ENCODE data around the gene RALA.

The RALA gene

DNA sequence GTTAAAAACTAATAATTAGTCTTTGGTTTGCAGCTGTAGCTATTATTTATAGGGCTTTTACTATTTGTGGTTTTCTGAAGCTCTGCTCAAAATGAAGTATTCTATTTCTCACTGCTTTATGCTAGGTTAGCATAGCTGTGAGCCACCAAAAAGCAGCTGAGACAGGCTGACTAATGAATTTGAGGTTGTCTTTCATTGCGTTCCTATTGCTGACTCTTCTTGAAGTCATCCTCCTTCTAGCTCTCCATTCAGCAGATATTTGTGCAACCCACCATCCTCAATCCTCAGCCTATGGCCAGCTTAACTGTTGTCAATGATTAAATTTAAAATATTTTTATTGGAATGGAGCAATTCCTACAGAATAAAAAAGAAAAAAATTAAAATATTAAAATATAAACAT lies 2.1 kb upstream of the RALA start:
- TF ChIP-seq, protein P1, sequence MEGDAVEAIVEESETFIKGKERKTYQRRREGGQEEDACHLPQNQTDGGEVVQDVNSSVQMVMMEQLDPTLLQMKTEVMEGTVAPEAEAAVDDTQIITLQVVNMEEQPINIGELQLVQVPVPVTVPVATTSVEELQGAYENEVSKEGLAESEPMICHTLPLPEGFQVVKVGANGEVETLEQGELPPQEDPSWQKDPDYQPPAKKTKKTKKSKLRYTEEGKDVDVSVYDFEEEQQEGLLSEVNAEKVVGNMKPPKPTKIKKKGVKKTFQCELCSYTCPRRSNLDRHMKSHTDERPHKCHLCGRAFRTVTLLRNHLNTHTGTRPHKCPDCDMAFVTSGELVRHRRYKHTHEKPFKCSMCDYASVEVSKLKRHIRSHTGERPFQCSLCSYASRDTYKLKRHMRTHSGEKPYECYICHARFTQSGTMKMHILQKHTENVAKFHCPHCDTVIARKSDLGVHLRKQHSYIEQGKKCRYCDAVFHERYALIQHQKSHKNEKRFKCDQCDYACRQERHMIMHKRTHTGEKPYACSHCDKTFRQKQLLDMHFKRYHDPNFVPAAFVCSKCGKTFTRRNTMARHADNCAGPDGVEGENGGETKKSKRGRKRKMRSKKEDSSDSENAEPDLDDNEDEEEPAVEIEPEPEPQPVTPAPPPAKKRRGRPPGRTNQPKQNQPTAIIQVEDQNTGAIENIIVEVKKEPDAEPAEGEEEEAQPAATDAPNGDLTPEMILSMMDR (conservative IDR thresholded peaks at IDR 0.05; ENCODE audit: low read depth, low read length), result no peak
- H3K4me3 ChIP-seq (ENCODE audit: low read depth, low read length), result no peak overlapping the region
- DNase-seq (ENCODE audit: low read depth), result peak; percentile 84

DNA sequence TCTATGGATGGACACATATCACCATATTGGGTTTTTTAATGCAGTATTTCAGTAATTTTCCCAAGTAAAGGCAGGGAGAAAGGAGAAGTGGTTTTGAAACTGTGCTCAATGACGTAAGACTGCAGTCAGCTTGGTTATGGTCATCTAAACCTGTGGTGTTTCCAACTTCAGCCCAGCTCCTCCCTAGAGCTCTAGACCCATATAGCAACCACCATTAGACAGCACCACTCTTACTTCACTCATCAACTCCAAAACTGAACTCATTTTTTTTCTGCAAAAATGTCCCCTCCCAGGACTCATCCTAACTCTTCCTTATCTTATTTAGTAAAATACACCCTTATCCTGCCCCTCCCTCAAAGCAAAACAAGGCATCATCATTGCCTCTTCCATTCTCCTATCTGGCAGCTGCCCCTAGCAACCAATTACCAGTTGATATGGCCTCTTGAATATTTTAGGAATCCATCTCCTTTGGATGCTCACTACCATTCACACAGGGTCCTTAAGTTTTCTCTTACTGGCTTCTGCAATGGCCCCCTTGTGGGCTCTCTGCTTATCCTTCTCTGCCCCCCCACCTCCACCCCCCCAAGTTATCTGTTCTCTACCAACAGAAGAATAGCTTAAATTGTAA lies 1.5 kb upstream of the RALA start:
- H3K4me3 ChIP-seq (ENCODE audit: low read depth, low read length), result no peak overlapping the region
- TF ChIP-seq, protein P1 (conservative IDR thresholded peaks at IDR 0.05; ENCODE audit: low read depth, low read length), result peak; percentile 6
- no peak for DNase-seq (ENCODE audit: low read depth)

DNA sequence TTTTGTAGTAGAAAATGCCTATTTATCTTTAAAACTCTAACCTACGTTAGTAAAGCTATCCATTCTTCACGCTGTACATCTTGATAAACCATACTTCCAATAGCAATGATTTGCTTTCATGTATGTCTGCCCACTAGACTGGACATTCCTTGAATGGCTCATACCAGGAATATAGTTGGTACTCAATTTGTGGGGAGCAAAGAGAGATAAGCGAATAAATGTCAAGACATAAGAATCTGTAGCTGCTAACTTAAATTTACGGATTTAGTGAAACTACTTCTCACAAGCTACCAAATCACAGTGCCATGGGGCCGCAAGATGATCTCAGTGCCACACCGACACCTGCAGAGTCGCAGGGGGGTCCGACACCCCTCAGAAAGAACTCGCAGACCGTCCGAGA lies 763 bp upstream of the RALA start:
- TF ChIP-seq, protein P1 (conservative IDR thresholded peaks at IDR 0.05; ENCODE audit: low read depth, low read length), result no peak
- no peak for DNase-seq (ENCODE audit: low read depth)

DNA sequence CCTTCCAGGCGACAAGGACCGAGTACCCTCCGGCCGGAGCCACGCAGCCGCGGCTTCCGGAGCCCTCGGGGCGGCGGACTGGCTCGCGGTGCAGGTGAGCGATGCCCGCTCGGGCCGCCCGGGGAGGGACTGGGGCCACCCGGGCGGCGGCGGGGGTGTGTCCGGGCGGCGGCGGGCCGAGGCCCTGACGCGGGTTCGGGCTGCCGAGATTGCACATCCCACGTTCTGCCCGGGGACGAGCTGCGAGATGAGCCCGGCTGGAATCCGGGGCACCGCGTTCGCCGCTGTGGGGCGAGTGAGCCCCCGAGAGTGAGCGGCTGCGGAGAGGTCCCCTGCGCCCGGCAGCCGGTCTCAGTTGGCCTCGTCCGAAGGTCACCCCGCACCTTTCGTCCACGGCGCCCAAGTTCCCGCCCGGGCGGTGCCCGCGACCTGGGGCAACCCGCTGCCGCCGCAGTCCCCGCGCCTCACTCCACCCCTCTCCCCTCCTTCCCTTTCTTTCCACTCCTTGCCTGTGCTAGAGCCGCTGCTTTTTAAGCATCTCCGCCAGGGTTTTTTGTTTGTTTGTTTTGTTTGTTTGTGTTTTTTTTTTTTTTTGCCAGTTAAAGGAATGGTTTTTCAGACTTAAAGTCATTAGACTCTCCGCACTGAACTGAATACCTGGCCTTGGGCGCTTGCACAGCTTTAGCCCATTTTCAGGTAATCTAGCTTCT lies 515 bp downstream of the RALA start:
- DNase-seq (ENCODE audit: low read depth), result no peak
- TF ChIP-seq, protein P1 (conservative IDR thresholded peaks at IDR 0.05; ENCODE audit: low read depth, low read length), result no peak

More for the DNA sequence above, 763 bp upstream of the RALA start:
- H3K4me3 ChIP-seq (ENCODE audit: low read depth, low read length), result peak overlapping the region; percentile 88

DNA sequence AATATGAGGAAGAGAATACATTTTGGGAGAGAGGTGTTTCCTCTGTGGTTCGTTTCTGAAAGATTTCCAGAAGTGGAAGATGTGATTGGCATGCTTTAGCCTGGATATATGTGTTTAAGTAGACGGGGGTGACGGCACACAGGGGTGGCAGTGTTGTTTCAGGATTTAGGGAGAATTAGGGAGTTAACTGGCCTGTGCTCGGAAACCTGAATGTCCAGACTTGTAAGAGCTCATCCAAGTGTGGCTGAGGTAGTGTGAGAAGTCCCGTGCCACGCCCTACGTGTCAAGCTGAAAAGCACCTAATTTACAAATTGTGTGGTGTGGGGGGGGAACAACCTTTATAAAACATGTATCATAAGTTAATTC lies 1.1 kb downstream of the RALA start:
- H3K4me3 ChIP-seq (ENCODE audit: low read depth, low read length), result peak overlapping the region; percentile 88
- TF ChIP-seq, protein P1 (conservative IDR thresholded peaks at IDR 0.05; ENCODE audit: low read depth, low read length), result no peak
- peak; percentile 35 for DNase-seq (ENCODE audit: low read depth)

More for the DNA sequence above, 515 bp downstream of the RALA start:
- H3K4me3 ChIP-seq (ENCODE audit: low read depth, low read length), result peak overlapping the region; percentile 88

DNA sequence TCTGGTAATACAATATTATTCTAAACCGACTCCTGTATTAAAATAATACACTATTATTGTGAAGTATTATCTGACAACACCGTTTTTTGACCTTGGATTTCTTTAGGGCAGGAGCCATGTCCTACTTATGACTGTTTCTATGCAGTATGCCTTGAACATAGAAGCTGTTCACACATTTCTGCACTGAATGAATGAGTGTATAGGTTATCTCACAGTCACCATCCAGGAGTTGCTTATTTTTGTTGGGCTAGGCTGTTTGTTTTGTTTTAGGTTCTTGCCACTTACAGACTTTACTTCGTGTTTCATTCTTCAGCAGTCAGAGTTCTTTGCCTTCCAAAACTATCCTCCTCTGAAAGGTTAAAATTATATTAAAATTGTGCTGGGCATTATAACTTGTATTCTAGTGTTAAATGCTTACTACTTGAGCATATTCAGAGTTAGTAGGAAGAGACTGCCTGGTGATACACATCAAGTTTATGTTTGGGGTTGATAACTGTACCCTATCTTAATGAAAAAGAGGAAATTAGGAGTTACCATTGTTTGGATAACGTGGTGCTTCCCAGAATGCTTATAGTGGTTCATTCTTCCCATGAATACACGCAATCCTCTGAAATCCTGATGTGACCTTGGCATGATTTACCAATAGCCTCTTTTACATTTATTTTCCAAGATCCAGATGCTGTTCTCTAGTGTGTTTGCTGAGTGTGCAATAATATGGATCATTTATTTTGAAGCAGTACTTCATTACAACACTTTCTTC lies 1.7 kb downstream of the RALA start:
- H3K4me3 ChIP-seq (ENCODE audit: low read depth, low read length), result peak overlapping the region; percentile 88
- peak; percentile 50 for DNase-seq (ENCODE audit: low read depth)
- TF ChIP-seq, protein P1 (conservative IDR thresholded peaks at IDR 0.05; ENCODE audit: low read depth, low read length), result no peak
